Midbrain (tissue), 1 donor: ENCODE measurements around the gene LRRFIP1.
"Not testable (repeated sequence)": the region's sequence is repeated elsewhere in the genome, so short reads cannot be mapped to it uniquely, and the experiment has no call there.

Experiments
- DNase-seq: peaks from one replicate; lab custom pipeline; 2025; lab: John Stamatoyannopoulos, UW

LRRFIP1 gene

GRCh38 chr2:237597196-237598145 is 29.9 kb upstream of the LRRFIP1 start:
- DNase-seq: no peak

- no peak for DNase-seq
Observed at GRCh38 chr2:237598468-237599208, 28.7 kb upstream of the LRRFIP1 start.

GRCh38 chr2:237599465-237600110 is 27.8 kb upstream of the LRRFIP1 start:
- no peak for DNase-seq

GRCh38 chr2:237600205-237600846 is 27.1 kb upstream of the LRRFIP1 start:
- DNase-seq: no peak

GRCh38 chr2:237601453-237602116 is 25.8 kb upstream of the LRRFIP1 start:
- DNase-seq: no peak

- no peak for DNase-seq
Observed at GRCh38 chr2:237602409-237602808, 25.0 kb upstream of the LRRFIP1 start.

- no peak for DNase-seq
Observed at GRCh38 chr2:237603049-237603717, 24.2 kb upstream of the LRRFIP1 start.

GRCh38 chr2:237603718-237604362 is 23.5 kb upstream of the LRRFIP1 start:
- DNase-seq: peak; percentile 34

- no peak for DNase-seq
Observed at GRCh38 chr2:237604391-237604790, 23.0 kb upstream of the LRRFIP1 start.

- no peak for DNase-seq
Observed at GRCh38 chr2:237604960-237605359, 22.4 kb upstream of the LRRFIP1 start.

GRCh38 chr2:237606522-237606921 is 20.9 kb upstream of the LRRFIP1 start:
- DNase-seq: not testable (repeated sequence)

GRCh38 chr2:237612527-237613357 is 14.6 kb upstream of the LRRFIP1 start:
- DNase-seq: no peak

- no peak for DNase-seq
Observed at GRCh38 chr2:237613679-237614078, 13.7 kb upstream of the LRRFIP1 start.

GRCh38 chr2:237614151-237614720 is 13.2 kb upstream of the LRRFIP1 start:
- DNase-seq: no peak

GRCh38 chr2:237615631-237616249 is 11.6 kb upstream of the LRRFIP1 start:
- DNase-seq: no peak

GRCh38 chr2:237616373-237616733 is 11.0 kb upstream of the LRRFIP1 start:
- DNase-seq: no peak

GRCh38 chr2:237616734-237617586 is 10.4 kb upstream of the LRRFIP1 start:
- no peak for DNase-seq

GRCh38 chr2:237617587-237617982 is 9.8 kb upstream of the LRRFIP1 start:
- no peak for DNase-seq
